Measurements from ENCODE around the gene RNF183. TPM values are rescaled to one million over a fixed set of nuclear protein-coding genes. Genes with fewer than 3 reads are reported as not detected.
"Not testable (repeated sequence)": the region's sequence is repeated elsewhere in the genome, so short reads cannot be mapped to it uniquely, and the experiment has no call there.

The RNF183 gene
- polyA plus RNA-seq, 3 donors = 5.2 to 6.6 (median 5.8) TPM

DNA sequence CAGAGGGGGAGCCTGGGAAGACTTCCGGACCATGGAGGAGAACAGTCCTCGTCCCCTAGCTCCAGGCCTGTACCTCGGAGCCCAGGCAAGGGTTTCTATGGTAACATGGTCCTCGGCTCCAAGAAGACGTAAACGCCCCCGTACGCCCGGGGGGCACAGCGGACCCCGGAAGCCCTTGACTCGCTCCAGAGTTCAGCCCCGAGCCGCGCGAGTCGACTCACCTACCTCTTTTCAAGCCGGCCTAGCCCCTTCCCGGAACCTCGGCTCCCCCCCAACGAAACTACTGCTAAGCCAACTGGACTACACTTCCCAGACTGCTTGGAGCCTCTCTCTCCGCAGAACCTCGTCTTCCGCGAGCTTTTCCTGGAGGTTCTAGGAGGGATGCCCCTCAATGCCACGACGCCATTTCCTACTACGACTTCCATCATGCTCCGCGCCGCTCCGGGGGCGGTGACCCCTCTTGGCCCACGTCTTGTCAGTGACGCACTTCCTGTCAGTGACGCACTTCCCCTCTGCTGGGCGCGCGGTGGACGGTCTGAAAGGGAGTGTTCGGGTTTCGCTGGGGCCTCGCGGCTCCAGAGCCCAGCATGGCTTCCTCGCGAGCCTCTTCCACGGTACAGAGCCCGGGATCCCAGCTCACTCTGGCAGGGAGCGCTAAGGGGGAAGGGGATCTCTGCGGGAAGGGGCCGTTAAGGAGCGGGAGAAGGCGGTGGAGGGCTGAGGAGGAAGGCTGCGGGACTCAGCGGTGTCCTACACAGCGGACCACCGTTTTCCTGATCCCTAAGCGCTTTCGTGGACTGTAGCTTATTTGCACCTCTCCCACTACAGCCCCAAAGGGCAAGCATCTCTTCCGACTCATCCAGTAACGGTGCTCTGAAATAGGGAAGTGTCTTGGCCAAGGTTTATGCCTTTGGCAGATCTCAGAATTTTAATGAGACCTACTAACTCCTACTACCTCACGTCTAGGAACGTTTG, 27.7 kb downstream of the RNF183 start, which contains the start of the genes CDC26 and PRPF4:
TSS of gene CDC26 (minus strand) at position 416 of the 975 bp plus-strand sequence. CDS start 3,065 bp downstream, outside the sequence.
TSS of gene PRPF4 (plus strand) at position 502 of the 975 bp plus-strand sequence. CDS start at position 588, 86 bp downstream.
- peak; percentile 95 to 97 (median 96) for DNase-seq (ENCODE audit: low read depth in 3 of 3, low spot score in 2 of 3)

DNA sequence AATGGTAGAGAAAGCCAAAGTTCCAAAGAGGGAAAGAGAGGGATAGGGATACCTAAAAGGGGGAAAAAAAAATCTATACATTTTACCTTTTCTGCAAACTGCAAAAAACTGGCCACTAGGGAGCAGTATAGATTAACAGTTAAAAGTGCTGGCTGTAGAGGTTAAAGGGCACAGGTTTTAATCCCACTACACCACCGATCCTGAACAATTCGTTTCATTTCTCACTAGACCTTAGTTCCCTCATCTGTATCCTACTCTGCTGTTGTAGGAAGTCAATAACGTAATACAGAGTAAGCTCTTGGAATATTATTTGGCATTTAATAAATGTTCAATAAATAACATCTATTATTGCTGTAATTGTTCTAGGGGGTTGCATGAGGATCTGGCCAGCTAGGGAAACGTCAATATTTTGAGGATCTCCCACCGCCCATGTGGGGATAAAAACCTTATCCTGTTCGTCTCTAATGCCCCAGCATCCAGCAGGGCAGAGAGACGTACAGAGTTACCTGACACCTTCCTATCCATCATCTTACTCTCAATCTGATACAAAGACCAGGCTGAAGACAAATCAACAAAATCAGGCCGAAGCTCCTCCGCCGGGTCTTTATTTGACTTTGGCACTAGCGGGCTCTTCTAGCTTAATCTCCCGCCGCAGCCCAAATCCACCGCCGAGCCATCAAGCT, 28.6 kb downstream of the RNF183 start:
- peak; percentile 48 to 63 (median 58) for DNase-seq (ENCODE audit: low read depth in 3 of 3, low spot score in 2 of 3)

DNA sequence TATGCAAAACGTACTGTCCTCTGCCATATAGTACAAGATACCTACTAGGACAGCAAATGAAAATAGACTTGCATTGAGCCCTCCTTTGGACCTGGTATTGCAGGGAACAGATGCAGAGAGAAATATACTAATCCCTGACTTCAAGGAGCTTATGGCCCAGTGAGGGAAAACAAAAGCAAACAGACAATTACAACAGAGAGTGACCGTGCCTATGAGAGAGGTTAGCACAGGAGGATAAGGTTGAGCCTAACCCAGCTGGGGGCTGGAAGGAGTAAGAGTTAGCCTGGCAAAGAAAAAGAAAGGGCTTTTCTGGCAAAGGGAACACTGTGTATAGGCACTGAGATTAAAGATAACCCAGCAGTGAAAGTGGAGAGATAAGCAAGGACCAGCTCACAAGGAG, 33.3 kb downstream of the RNF183 start:
- DNase-seq (ENCODE audit: low read depth in 3 of 3, low spot score in 2 of 3) = no peak

DNA sequence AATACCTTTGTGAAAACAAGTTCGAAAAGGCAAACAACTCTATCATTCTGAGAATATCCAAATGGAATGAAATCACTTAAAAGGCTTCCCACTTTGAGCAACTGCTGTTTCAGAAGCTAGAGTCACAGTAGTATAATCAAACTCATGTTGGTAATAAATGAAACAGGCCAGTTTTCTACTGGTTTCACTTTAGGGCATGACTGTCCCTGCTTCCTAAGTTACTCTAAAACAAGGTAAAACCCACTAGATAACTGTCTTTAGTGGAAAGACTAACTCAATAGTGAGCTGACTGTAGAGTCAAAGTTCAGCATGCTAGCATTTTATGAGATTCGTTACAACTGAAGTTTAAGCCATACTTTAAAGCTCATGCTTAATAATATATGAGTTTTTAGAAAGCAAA, 33.8 kb downstream of the RNF183 start:
- no peak for DNase-seq (ENCODE audit: low read depth in 3 of 3, low spot score in 2 of 3)

DNA sequence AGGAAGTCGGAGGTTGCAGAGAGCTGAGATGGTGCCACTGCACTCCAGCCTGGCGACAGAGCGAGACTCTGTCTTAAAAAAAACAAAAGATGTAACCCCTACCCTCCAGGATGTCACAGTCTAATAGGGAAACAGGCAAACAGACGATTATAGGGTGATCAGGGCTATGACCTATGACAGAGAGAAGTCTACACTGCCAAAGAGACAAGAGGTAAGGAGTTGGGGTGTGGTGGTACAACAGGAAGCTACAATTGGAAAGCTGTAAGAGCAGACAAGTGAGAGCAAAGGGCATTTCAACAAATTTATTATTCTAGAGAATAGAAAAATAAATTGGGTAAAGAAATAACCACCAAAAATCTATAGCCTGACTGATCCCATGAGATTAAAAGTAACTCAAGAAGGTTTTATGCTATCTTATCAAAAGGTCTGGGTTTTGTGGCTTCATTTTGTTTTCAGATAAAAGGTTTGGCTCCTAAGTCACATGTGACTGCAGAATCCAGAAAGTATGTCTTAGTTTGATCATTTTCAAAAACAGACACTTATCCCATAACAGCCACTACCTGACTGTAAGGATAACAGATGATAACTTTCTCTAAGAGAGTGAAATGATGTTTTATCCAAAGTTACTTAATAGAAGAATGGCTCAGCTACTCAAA, 35.1 kb downstream of the RNF183 start:
- no peak for DNase-seq (ENCODE audit: low read depth in 3 of 3, low spot score in 2 of 3)

DNA sequence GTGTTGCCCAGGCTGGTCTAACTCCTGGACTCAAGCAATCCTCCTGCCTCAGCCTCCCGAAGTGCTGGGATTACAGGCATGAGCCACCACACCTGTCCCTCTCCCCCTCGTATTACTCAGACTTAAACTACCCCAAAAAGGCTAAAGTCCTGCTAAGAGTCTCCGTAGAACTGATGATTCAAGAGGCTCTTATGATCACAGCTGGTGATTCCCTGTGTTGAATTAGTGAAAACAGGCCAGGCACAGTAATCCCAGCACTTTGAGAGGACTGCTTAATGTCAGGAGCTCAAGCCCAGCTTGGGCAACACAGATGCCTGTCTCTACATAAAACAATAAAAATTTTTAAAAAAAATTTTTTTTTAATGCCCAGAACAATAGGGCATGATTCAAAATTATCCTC, 37.0 kb downstream of the RNF183 start:
- no peak for DNase-seq (ENCODE audit: low read depth in 3 of 3, low spot score in 2 of 3)

DNA sequence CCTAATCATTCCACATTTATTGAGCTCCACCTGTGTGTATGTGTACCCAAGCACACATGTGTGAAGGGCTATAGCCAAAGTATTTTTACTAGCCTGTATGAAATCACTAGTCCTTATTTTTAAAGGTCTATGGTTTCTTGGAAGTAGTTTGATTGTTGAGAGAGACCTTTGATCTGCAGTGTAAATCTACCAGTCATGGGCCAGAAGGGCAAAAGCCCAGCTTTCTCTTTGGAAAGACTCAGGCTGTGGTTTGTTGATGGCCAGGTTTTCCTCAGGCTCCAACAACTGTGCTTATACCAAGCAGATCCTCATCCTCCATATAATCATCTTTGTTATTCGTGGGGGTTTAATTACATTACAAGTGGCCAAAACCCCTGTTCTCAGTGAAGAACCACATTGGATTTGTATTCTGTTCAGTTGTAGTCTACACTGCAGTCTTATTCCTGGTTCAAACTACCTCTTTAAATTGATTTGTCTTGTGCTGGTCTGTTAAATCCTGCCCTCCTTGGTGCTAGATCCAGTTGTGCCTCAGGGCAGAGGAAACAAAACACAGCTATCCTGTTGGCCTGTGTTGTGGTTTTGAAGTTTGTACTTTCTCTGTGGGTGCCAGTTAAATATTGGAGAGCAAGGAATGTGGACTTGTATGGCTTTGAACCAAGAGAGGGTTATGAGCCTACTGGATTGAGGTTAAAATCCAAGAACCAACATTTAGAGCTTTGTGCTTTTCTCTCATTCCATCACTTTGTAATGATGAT, 41.1 kb downstream of the RNF183 start:
- DNase-seq (ENCODE audit: low read depth in 3 of 3, low spot score in 2 of 3) = no peak

DNA sequence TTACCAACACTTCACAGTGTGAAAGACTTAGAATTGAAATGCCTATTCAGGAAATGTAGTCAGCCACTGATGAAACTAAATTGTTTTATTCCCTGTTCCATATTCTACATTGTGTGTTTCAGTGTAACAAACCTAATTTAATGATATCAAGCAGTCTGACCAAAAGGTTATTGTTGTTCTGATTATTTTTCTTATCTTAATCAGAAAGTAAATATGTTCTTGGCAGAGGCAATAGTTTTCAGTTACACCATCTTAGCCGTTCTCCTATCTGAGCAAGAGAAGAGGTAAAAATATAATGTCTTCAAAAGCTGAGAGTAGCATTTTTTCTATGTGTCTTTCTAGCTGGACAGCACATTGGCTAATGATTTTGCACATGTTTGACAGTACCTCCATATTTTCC, 44.9 kb downstream of the RNF183 start:
- no peak for DNase-seq (ENCODE audit: low read depth in 3 of 3, low spot score in 2 of 3)

DNA sequence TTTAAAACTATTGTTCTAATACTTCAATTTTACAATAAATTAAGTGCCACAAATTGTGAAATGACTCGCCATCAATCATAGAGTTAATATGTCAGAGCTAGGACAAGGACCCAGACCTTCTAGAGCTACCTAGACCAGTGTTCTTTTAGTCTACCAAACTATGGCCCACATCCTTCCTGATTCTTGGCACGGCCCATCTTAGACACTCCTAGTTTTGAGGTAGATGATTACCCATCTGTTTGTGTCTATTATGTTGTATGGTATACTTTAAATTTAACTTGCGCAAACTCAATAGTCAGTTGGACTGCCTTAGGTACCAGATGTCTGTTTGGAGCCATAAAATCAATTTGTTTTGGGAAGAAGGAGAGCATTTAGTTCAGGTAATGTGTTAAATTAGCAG, 45.3 kb downstream of the RNF183 start:
- DNase-seq (ENCODE audit: low read depth in 3 of 3, low spot score in 2 of 3) = no peak

DNA sequence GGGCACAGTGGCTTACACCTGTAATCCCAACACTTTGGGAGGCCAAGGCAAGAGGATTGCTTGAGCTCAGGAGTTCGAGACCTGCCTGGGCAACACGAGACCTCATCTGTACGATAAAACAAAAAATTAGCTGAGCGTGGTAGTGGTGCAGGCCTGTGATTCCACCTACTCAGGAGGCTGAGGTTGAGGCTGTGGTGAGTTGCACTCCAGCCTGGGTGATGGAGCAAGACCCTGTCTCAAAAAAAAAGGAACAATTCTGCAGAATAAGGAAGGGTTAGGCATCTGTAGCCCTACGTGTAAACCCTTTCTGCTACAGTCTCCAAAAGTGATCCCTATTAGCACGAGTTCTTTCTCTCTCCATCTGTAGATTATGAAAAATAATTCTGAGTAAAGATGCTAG, 47.7 kb downstream of the RNF183 start:
- DNase-seq (ENCODE audit: low read depth in 3 of 3, low spot score in 2 of 3) = no peak

DNA sequence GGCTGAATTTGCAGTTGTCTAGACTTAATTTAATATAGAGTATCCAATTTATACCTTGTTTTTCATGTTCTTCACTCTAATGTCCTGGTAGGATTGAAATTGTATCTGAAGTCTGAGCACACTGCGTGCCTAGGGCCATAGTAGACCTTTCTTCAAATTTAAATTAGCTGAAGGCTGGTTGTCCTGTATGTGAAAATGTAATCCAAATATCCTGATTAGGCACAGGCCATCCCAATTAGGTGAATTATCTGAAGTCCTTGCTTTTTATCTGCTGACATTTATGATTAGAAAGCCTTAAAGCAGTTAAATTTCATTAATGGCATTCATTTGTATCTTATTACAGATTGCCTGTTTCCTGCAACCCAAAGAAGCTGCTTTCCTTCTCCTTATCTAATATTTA, 48.2 kb downstream of the RNF183 start:
- no peak for DNase-seq (ENCODE audit: low read depth in 3 of 3, low spot score in 2 of 3)

DNA sequence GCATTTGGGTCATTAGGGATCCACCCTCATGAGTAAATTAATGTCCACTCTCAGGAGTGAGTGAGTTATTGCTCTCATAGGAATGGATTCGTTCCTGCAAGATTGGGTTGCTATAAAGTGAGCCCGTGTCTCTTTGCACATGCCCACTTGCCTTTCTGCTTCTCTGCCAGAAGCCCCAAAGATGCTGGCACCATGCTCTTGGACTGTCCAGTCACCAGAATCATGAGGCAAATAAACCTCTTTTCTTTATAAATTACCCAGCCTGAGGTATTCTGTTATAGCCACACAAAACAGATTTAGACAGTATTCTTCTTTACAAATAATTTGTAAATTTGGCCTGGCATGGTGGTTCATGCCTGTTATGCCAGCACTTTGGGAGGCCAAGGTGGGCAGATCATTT, 52.4 kb downstream of the RNF183 start:
- DNase-seq (ENCODE audit: low read depth in 3 of 3, low spot score in 2 of 3) = no peak

DNA sequence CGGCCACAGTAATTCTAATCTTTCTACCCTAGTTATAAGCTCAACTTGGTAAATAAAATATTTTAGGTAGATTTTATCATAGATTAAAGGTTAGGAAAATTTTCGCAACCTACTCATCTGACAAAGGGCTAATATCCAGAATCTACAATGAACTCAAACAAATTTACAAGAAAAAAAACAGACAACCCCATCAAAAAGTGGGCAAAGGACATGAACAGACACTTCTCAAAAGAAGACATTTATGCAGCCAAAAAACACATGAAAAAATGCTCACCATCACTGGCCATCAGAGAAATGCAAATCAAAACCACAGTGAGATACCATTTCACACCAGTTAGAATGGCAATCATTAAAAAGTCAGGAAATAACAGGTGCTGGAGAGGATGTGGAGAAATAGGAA, 53.5 kb downstream of the RNF183 start:
- not testable (repeated sequence) for DNase-seq (ENCODE audit: low read depth in 3 of 3, low spot score in 2 of 3)

DNA sequence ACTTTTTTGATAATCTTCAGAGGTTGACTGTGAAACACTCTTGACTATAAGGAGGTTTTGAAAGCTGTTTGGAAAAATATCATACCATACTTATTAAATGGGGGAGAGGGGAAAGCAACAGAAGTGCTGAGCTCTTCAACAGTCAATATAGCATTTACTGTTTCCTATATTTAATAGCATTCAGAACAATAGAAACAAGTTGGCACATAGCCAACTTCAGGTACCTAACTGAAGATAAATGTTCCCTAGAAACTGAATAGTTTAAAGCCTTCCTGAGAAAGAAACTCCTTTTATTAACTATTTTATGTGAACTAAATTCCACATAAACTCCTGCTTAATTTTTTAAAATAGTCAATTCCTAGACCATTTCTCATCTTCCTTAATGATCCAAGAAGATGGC, 55.5 kb downstream of the RNF183 start:
- DNase-seq (ENCODE audit: low read depth in 3 of 3, low spot score in 2 of 3) = no peak

Other genes with a start within 250 kb of the RNF183 start
- 10 to 100 TPM; 12.9 to 15.6 (median 13.8) TPM for gene ZFP37, start 246.7 kb downstream of the RNF183 start, polyA plus RNA-seq (ENCODE audit: insufficient read length in 3 of 3)
- gene SLC31A2, start 152.4 kb downstream of the RNF183 start, polyA plus RNA-seq (ENCODE audit: insufficient read length in 3 of 3) = 1 to 10 TPM; 3.5 to 5.2 (median 4.6) TPM
- gene FKBP15, start 82.1 kb downstream of the RNF183 start, polyA plus RNA-seq (ENCODE audit: insufficient read length in 3 of 3) = 10 to 100 TPM; 28.8 to 32.1 (median 29.4) TPM
- 10 to 100 TPM; 26.9 to 29.2 (median 26.9) TPM for gene SLC31A1, start 81.8 kb downstream of the RNF183 start, polyA plus RNA-seq (ENCODE audit: insufficient read length in 3 of 3)
- gene CDC26, start 27.8 kb downstream of the RNF183 start, polyA plus RNA-seq (ENCODE audit: insufficient read length in 3 of 3) = 10 to 100 TPM; 43.1 to 49.3 (median 43.8) TPM
- 10 to 100 TPM; 39.2 to 41.0 (median 39.3) TPM for gene PRPF4, start 27.7 kb downstream of the RNF183 start, polyA plus RNA-seq (ENCODE audit: insufficient read length in 3 of 3)
- 1 to 10 TPM; 7.2 to 7.9 (median 7.6) TPM for gene WDR31, start 36.9 kb upstream of the RNF183 start, polyA plus RNA-seq (ENCODE audit: insufficient read length in 3 of 3)
- 1 to 10 TPM; 7.3 to 9.7 (median 9.6) TPM for gene BSPRY, start 46.2 kb upstream of the RNF183 start, polyA plus RNA-seq (ENCODE audit: insufficient read length in 3 of 3)
- 10 to 100 TPM; 26.9 to 35.8 (median 28.8) TPM for gene HDHD3, start 73.6 kb upstream of the RNF183 start, polyA plus RNA-seq (ENCODE audit: insufficient read length in 3 of 3)
- gene ALAD, start 97.9 kb upstream of the RNF183 start, polyA plus RNA-seq (ENCODE audit: insufficient read length in 3 of 3) = 10 to 100 TPM; 40.1 to 43.8 (median 41.3) TPM
- 10 to 100 TPM; 67.7 to 75.6 (median 69.5) TPM for gene POLE3, start 107.3 kb upstream of the RNF183 start, polyA plus RNA-seq (ENCODE audit: insufficient read length in 3 of 3)
- under 1 TPM; 0.69 to 0.76 (median 0.75) TPM for gene C9orf43, start 107.4 kb upstream of the RNF183 start, polyA plus RNA-seq (ENCODE audit: insufficient read length in 3 of 3)
- 10 to 100 TPM; 45.1 to 47.4 (median 47.2) TPM for gene RGS3, start 160.4 kb upstream of the RNF183 start, polyA plus RNA-seq (ENCODE audit: insufficient read length in 3 of 3)

All from right renal cortex interstitium (tissue), 3 donors.